ENCODE measurements around the gene CCBE1.

DNA sequence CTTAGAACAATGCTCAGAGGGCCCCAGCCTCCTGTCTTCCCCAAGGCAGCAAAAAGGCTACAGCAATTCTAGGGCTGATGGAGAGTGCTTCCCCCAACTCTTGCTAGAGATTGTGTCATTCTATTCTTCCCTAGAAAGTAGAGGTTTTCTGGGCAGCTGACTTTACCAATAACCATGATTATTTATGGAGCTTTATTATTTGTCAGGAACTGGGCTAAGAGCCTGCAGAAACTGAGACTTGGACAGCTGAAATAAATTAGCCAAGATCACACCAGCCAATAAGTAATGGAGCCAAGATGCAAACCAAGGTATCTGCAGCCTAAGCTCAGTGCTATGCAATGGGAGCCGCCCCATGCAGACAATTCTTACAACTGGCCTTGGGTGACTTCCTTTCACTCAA is 84.8 kb downstream of the CCBE1 start:
- TF ChIP-seq, protein P1, sequence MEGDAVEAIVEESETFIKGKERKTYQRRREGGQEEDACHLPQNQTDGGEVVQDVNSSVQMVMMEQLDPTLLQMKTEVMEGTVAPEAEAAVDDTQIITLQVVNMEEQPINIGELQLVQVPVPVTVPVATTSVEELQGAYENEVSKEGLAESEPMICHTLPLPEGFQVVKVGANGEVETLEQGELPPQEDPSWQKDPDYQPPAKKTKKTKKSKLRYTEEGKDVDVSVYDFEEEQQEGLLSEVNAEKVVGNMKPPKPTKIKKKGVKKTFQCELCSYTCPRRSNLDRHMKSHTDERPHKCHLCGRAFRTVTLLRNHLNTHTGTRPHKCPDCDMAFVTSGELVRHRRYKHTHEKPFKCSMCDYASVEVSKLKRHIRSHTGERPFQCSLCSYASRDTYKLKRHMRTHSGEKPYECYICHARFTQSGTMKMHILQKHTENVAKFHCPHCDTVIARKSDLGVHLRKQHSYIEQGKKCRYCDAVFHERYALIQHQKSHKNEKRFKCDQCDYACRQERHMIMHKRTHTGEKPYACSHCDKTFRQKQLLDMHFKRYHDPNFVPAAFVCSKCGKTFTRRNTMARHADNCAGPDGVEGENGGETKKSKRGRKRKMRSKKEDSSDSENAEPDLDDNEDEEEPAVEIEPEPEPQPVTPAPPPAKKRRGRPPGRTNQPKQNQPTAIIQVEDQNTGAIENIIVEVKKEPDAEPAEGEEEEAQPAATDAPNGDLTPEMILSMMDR (IDR thresholded peaks at IDR 0.05) = no peak
- TF ChIP-seq POLR2A (IDR thresholded peaks at IDR 0.05) = no peak

All from uterus (tissue), 2 donors.